ENCODE data around the gene CIRBP. TPM values are rescaled to one million over a fixed set of nuclear protein-coding genes. Genes with fewer than 3 reads are reported as not detected.

Gene CIRBP
- total and polyA plus RNA-seq, 2 of the 13 experiments (the other 11 are each of a cell fraction or from before 2014, with no cell fraction given) = 133 to 140 TPM

DNA sequence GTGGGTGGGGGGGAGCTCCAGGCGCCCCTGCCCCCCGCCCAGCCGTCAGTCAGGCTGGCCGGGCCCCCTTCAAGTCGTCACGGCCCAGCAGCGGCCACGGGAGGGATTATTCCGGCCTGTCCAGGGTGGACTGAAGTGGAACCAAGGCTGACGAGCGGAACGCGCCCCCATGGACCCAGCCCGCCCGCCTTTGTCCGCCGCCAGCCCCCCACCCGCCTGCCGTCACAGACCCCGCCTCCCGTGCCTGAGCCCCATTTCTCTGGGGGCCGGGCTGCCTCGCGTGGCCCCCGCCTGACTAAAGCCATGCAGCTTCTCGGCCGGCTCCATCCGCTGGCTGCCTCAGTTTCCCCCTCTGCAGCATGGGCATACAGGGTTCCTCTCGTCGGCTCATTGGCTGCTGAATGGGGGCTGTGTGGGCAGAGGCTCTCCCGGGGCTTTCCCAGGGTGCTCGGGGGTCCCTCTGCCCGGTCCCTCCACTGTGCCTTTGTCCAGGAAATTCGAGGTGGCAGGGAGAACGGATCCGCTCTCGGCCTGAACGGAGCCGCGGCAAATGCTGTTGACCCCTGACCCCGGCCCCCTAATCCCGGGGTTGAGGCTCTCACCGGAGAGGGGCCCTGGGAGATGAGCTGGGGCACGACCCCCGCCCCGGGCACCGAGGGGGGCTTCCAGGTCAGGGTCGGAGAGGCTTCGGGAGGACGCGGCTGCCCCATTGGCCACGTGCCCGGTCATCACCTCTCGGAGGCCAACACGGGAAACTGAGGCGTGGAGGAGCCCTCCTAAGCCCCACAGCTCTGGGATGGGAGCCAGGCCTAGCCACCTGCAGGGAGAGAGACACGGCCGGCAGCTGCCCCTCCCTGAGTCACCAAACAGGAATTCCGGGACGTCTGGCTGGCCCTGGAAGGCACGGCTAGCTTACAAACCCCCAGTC lies 43.9 kb downstream of the CIRBP start (continued):
- TF ChIP-seq ZFY (CRISPR knock-in tag; IDR thresholded peaks at IDR 0.05) (0 out of 2 replicates have a peak, but pooled peaks have one; percentile 27), GABPA (IDR thresholded peaks at IDR 0.05; ENCODE audit: low read depth, low read length) (0 out of 2 replicates have a peak, but pooled peaks have one; percentile 2), GABPA (CRISPR knock-in tag; IDR thresholded peaks at IDR 0.05; ENCODE audit: low read depth) (no peak), TEAD3 (CRISPR knock-in tag; optimal IDR thresholded peaks at IDR 0.05; ENCODE audit: borderline replicate concordance) (peak; percentile 55), FOSL2 (CRISPR knock-in tag; IDR thresholded peaks at IDR 0.05) (peak; percentile 88), HNRNPL (IDR thresholded peaks at IDR 0.05; ENCODE audit: low read depth, low read length) (0 out of 2 replicates have a peak, but pooled peaks have one; percentile 29), FOSL1 (CRISPR knock-in tag; IDR thresholded peaks at IDR 0.05; ENCODE audit: borderline replicate concordance) (0 out of 2 replicates have a peak, but pooled peaks have one; percentile 30), KDM5A (IDR thresholded peaks at IDR 0.05; ENCODE audit: borderline replicate concordance, low read length) (no peak), ZNF660 (CRISPR knock-in tag; IDR thresholded peaks at IDR 0.05; ENCODE audit: borderline replicate concordance, low read depth) (no peak), LCORL (IDR thresholded peaks at IDR 0.05) (no peak), LCORL (CRISPR knock-in tag; IDR thresholded peaks at IDR 0.05) (0 out of 2 replicates have a peak, but pooled peaks have one; percentile 30), MTF2 (CRISPR knock-in tag; IDR thresholded peaks at IDR 0.05; ENCODE audit: borderline replicate concordance) (peak; percentile 41; the same call in 1 of the 2 replicates), RARG (CRISPR knock-in tag; IDR thresholded peaks at IDR 0.05; ENCODE audit: low read depth) (no peak), SRSF9 (IDR thresholded peaks at IDR 0.05; ENCODE audit: borderline replicate concordance, insufficient read depth, low read depth, low read length, poor library complexity, severe bottlenecking) (no peak)
- TF ChIP-seq, protein P1, sequence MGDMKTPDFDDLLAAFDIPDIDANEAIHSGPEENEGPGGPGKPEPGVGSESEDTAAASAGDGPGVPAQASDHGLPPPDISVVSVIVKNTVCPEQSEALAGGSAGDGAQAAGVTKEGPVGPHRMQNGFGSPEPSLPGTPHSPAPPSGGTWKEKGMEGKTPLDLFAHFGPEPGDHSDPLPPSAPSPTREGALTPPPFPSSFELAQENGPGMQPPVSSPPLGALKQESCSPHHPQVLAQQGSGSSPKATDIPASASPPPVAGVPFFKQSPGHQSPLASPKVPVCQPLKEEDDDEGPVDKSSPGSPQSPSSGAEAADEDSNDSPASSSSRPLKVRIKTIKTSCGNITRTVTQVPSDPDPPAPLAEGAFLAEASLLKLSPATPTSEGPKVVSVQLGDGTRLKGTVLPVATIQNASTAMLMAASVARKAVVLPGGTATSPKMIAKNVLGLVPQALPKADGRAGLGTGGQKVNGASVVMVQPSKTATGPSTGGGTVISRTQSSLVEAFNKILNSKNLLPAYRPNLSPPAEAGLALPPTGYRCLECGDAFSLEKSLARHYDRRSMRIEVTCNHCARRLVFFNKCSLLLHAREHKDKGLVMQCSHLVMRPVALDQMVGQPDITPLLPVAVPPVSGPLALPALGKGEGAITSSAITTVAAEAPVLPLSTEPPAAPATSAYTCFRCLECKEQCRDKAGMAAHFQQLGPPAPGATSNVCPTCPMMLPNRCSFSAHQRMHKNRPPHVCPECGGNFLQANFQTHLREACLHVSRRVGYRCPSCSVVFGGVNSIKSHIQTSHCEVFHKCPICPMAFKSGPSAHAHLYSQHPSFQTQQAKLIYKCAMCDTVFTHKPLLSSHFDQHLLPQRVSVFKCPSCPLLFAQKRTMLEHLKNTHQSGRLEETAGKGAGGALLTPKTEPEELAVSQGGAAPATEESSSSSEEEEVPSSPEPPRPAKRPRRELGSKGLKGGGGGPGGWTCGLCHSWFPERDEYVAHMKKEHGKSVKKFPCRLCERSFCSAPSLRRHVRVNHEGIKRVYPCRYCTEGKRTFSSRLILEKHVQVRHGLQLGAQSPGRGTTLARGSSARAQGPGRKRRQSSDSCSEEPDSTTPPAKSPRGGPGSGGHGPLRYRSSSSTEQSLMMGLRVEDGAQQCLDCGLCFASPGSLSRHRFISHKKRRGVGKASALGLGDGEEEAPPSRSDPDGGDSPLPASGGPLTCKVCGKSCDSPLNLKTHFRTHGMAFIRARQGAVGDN (CRISPR knock-in tag; IDR thresholded peaks at IDR 0.05) = peak; percentile 44; the same call in 1 of the 2 replicates
- TF ChIP-seq, protein P2, sequence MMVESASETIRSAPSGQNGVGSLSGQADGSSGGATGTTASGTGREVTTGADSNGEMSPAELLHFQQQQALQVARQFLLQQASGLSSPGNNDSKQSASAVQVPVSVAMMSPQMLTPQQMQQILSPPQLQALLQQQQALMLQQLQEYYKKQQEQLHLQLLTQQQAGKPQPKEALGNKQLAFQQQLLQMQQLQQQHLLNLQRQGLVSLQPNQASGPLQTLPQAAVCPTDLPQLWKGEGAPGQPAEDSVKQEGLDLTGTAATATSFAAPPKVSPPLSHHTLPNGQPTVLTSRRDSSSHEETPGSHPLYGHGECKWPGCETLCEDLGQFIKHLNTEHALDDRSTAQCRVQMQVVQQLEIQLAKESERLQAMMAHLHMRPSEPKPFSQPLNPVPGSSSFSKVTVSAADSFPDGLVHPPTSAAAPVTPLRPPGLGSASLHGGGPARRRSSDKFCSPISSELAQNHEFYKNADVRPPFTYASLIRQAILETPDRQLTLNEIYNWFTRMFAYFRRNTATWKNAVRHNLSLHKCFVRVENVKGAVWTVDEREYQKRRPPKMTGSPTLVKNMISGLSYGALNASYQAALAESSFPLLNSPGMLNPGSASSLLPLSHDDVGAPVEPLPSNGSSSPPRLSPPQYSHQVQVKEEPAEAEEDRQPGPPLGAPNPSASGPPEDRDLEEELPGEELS (CRISPR knock-in tag; IDR thresholded peaks at IDR 0.05) = no peak
- TF ChIP-seq, protein P3, sequence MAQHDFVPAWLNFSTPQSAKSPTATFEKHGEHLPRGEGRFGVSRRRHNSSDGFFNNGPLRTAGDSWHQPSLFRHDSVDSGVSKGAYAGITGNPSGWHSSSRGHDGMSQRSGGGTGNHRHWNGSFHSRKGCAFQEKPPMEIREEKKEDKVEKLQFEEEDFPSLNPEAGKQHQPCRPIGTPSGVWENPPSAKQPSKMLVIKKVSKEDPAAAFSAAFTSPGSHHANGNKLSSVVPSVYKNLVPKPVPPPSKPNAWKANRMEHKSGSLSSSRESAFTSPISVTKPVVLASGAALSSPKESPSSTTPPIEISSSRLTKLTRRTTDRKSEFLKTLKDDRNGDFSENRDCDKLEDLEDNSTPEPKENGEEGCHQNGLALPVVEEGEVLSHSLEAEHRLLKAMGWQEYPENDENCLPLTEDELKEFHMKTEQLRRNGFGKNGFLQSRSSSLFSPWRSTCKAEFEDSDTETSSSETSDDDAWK (CRISPR knock-in tag; IDR thresholded peaks at IDR 0.05) = no peak

Data from HepG2 (cell line).